Lung (tissue), 12 donors: ENCODE measurements around the gene RBM20. TPM values are rescaled to one million over a fixed set of nuclear protein-coding genes. Genes with fewer than 3 reads are reported as not detected.

ENCODE experiments used
- ATAC-seq: fragments of 200-7000 bp; cut with Tn5 transposase; one replicate; pipeline ENCODE4 v1.9.1; 2020; ENCODE audit warnings: moderate number of reproducible peaks; ENCODE audit not compliant: insufficient read depth, low FRiP score
- DNase-seq, 3 donors: peaks; one replicate each; pipeline ENCODE4 v3.0.0-alpha.2; 2013 to 2017
- H3K27ac ChIP-seq, 2 donors: one replicate each; pipeline ENCODE4 v1.5.1; 2013; ENCODE audit warnings: mild to moderate bottlenecking in 2 of 2, moderate library complexity in 2 of 2, control low read depth in 1 of 2, inconsistent platforms in 1 of 2, low read depth in 1 of 2, low read length in 1 of 2
- H3K27me3 ChIP-seq, 3 donors: one replicate each; pipeline ENCODE4 v1.5.1; 2013; ENCODE audit warnings: low read length in 2 of 3; ENCODE audit not compliant: control insufficient read depth in 3 of 3, insufficient read depth in 3 of 3
- H3K36me3 ChIP-seq, 4 donors: one replicate each; pipeline ENCODE4 v1.5.1; 2013; ENCODE audit warnings: low read length in 4 of 4, mild to moderate bottlenecking in 1 of 4, moderate library complexity in 1 of 4; ENCODE audit not compliant: control insufficient read depth in 4 of 4, insufficient read depth in 4 of 4
- H3K4me1 ChIP-seq, 5 donors: one replicate each; pipeline ENCODE4 v1.5.1; 2013; ENCODE audit warnings: low read length in 5 of 5, mild to moderate bottlenecking in 2 of 5, moderate library complexity in 1 of 5; ENCODE audit not compliant: control insufficient read depth in 5 of 5, insufficient read depth in 5 of 5
- H3K4me3 ChIP-seq: one replicate; pipeline ENCODE4 v1.5.1; 2013; ENCODE audit warnings: mild to moderate bottlenecking, control low read depth, moderate library complexity
- H3K9ac ChIP-seq, 2 donors: one replicate each; pipeline ENCODE4 v1.5.1; 2013; ENCODE audit warnings: low read length in 2 of 2, control low read depth in 1 of 2; ENCODE audit not compliant: insufficient read depth in 1 of 2
- H3K9me3 ChIP-seq, 4 donors: one replicate each; pipeline ENCODE4 v1.5.1; 2013; ENCODE audit warnings: low read length in 3 of 4, mild to moderate bottlenecking in 1 of 4, moderate library complexity in 1 of 4; ENCODE audit not compliant: control insufficient read depth in 4 of 4, insufficient read depth in 3 of 4
- WGBS, 2 donors: extraction: QIAGEN DNeasy Blood & Tissue Kit; methylation state at CpG; one replicate each; pipeline ENCODE4 v1.1.7; 2013; 5-methylcytosine and 5-hydroxymethylcytosine counted together
- polyA plus RNA-seq, 2 donors: library from polyadenylated mRNA; stranded (reverse); fragments of 200-250 nt; gene quantifications; one replicate each; pipeline ENCODE4 v1.2.1, GENCODE V29; 2013
- total RNA-seq, 2 donors: library from RNA; depleted of rRNA in 1 of 2; stranded (reverse); fragments of >200 nt in 1 of 2; gene quantifications; one replicate each; pipeline ENCODE4 v1.2.1, GENCODE V29; 2014 to 2021
- TF ChIP-seq, protein P1 (sequence below): IDR thresholded peaks from 2 replicates; pipeline ENCODE4 v1.5.1; 2012; ENCODE audit warnings: mild to moderate bottlenecking; ENCODE audit errors: control extremely low read depth, extremely low read depth
- donor health status: control.
- donor health status: control.
- donor health status: Bipolar disorder and iron deficiency.
- donor health status: healthy.
- donor health status: DM: yes; HTN: yes; CAD: no.

RBM20 gene
- total and polyA plus RNA-seq, 4 donors, result 0.25 to 3.3 (median 0.66) TPM

GRCh38 chr10:110648692-110649346, 4.7 kb downstream of the RBM20 start:
- DNase-seq, result no peak
- H3K9me3 ChIP-seq, result peaks cover 0 to 3% (median 0%) of the 10 kb centered on the region in 4 donors
- H3K27me3 ChIP-seq, result peaks cover 0 to 68% (median 40%) of the 10 kb centered on the region in 3 donors
- TF ChIP-seq, protein P1, sequence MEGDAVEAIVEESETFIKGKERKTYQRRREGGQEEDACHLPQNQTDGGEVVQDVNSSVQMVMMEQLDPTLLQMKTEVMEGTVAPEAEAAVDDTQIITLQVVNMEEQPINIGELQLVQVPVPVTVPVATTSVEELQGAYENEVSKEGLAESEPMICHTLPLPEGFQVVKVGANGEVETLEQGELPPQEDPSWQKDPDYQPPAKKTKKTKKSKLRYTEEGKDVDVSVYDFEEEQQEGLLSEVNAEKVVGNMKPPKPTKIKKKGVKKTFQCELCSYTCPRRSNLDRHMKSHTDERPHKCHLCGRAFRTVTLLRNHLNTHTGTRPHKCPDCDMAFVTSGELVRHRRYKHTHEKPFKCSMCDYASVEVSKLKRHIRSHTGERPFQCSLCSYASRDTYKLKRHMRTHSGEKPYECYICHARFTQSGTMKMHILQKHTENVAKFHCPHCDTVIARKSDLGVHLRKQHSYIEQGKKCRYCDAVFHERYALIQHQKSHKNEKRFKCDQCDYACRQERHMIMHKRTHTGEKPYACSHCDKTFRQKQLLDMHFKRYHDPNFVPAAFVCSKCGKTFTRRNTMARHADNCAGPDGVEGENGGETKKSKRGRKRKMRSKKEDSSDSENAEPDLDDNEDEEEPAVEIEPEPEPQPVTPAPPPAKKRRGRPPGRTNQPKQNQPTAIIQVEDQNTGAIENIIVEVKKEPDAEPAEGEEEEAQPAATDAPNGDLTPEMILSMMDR, result no peak
- no peak overlapping the region for H3K4me3 ChIP-seq
- WGBS, 2 donors, result 92% methylated on average over 3 of the region's 3 CpGs
- H3K9ac ChIP-seq, result no peak overlapping the region
- ATAC-seq, result no peak
- H3K36me3 ChIP-seq, result no peaks in the 10 kb centered on the region
- H3K27ac ChIP-seq, result peak overlapping the region in 1 of 2 donors; percentile 79
- H3K4me1 ChIP-seq, result peaks cover 0 to 11% (median 8%) of the 10 kb centered on the region in 5 donors

DNA sequence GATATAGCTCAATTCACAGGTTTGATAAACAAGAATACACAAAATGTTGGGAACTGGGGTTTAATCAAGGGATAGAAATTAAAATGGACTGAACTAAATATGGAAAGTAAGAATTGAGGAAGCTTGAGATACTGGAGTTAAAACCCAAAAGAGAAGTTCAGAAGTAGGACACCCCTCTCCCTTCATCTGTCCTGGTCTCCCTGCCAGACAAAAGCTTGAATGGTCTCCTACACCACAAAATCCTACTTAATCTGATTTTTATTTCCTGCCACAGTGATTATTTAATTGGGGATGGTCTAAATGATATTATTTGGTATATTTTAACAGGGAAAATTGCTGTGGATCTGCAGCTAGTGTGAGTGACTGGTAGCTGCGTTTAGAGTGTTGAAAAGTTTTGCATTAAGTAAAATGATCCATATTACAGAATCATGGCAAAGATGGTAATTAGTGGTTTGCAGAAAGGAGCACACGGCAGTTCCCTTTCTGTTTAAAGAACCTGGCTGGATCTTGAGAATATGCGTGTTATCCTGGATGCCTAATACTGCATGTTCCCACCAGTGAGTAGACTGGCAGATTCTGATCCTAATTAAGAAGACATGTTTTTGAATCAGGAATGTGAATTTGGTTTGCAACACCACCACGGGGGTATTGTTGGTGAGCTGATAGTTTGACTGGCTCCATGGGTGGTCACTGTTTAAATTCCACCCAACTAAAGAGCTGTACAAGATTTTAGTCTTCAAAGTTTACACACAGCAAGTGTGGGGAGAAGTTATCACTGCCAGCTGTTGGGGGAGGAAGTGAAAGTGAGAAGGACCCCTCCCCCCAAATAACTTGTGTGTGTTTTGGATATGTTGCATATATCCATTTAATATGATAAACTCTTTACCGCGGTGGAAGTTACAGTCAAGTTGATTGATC, 5.5 kb downstream of the RBM20 start:
- Histone ChIP-seq H3K9me3 (peaks cover 0 to 1% (median 0%) of the 10 kb centered on the region in 4 donors), H3K27me3 (peaks cover 0 to 67% (median 38%) of the 10 kb centered on the region in 3 donors), H3K27ac (peak overlapping the region in 1 of 2 donors; percentile 73), H3K36me3 (no peaks in the 10 kb centered on the region), H3K4me3 (no peak overlapping the region), H3K4me1 (peaks cover 0 to 11% (median 4%) of the 10 kb centered on the region in 5 donors), H3K9ac (no peak overlapping the region)
- TF ChIP-seq, protein P1, result no peak
- WGBS, 2 donors, result 59% methylated on average over 6 of the region's 6 CpGs
- DNase-seq (no peak), ATAC-seq (no peak)

- TF ChIP-seq, protein P1, result no peak
- Histone ChIP-seq H3K27ac (peak overlapping the region in 1 of 2 donors; percentile 73), H3K9ac (no peak overlapping the region), H3K4me1 (peaks cover 0 to 13% (median 0%) of the 10 kb centered on the region in 5 donors), H3K27me3 (peaks cover 0 to 64% (median 32%) of the 10 kb centered on the region in 3 donors), H3K36me3 (no peaks in the 10 kb centered on the region), H3K9me3 (peaks cover 0 to 1% (median 0%) of the 10 kb centered on the region in 4 donors), H3K4me3 (no peak overlapping the region)
- no peak for ATAC-seq
- DNase-seq, result no peak
- 69 to 76% methylated on average over 1 of the region's 1 CpG for WGBS, 2 donors
Observed at GRCh38 chr10:110650265-110650668, 6.1 kb downstream of the RBM20 start.
